ENCODE data around the gene THTPA. TPM values are rescaled to one million over a fixed set of nuclear protein-coding genes. Genes with fewer than 3 reads are reported as not detected.

The THTPA gene
- total RNA-seq, 3 donors from 2014 or later (not counting 1 experiment from before 2014, with no cell fraction given): 16.5 to 19.3 (median 19.1) TPM

- no peak overlapping the region for H3K27ac ChIP-seq (ENCODE audit: low read length)
- no peaks in the 10 kb centered on the region for H3K36me3 Mint-ChIP-seq
- no peak overlapping the region for H3K4me3 Mint-ChIP-seq
- H3K9me3 ChIP-seq (ENCODE audit: control insufficient read depth, insufficient read depth, low read length): no peaks in the 10 kb centered on the region
- WGBS (ENCODE audit: insufficient coverage): 86% methylated on average over 11 of the region's 12 CpGs
- no peaks in the 10 kb centered on the region for H3K27me3 ChIP-seq (ENCODE audit: control insufficient read depth, insufficient read depth, low read length)
- H3K4me1 Mint-ChIP-seq: no peaks in the 10 kb centered on the region
- no peak overlapping the region for H3K27ac Mint-ChIP-seq
- peaks cover 0 to 6% of the 10 kb centered on the region in 2 donors for H3K27me3 Mint-ChIP-seq (ENCODE audit: low read depth in 2 of 2)
- ATAC-seq: no peak
- no peaks in the 10 kb centered on the region for H3K9me3 Mint-ChIP-seq
- H3K4me1 ChIP-seq (ENCODE audit: control insufficient read depth, insufficient read depth, low read length): no peaks in the 10 kb centered on the region
- TF ChIP-seq, protein P1, sequence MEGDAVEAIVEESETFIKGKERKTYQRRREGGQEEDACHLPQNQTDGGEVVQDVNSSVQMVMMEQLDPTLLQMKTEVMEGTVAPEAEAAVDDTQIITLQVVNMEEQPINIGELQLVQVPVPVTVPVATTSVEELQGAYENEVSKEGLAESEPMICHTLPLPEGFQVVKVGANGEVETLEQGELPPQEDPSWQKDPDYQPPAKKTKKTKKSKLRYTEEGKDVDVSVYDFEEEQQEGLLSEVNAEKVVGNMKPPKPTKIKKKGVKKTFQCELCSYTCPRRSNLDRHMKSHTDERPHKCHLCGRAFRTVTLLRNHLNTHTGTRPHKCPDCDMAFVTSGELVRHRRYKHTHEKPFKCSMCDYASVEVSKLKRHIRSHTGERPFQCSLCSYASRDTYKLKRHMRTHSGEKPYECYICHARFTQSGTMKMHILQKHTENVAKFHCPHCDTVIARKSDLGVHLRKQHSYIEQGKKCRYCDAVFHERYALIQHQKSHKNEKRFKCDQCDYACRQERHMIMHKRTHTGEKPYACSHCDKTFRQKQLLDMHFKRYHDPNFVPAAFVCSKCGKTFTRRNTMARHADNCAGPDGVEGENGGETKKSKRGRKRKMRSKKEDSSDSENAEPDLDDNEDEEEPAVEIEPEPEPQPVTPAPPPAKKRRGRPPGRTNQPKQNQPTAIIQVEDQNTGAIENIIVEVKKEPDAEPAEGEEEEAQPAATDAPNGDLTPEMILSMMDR (IDR thresholded peaks at IDR 0.05): no peak
- no peaks in the 10 kb centered on the region for H3K36me3 ChIP-seq (ENCODE audit: control insufficient read depth, insufficient read depth, low read length)
- H3K4me3 ChIP-seq (ENCODE audit: low read length): no peak overlapping the region
- intact Hi-C loops (cut with micrococcal nuclease): no loop called here
- DNase-seq: no peak
Observed at GRCh38 chr14:23602181-23603095, 46.4 kb downstream of the THTPA start.

GRCh38 chr14:23603103-23603502 is 47.0 kb downstream of the THTPA start:
- H3K4me1 ChIP-seq (ENCODE audit: control insufficient read depth, insufficient read depth, low read length): no peaks in the 10 kb centered on the region
- Mint-ChIP-seq H3K9me3 (no peaks in the 10 kb centered on the region), H3K4me3 (no peak overlapping the region), H3K27me3 (ENCODE audit: low read depth in 2 of 2) (peaks cover 0 to 3% of the 10 kb centered on the region in 2 donors), H3K27ac (no peak overlapping the region), H3K36me3 (no peaks in the 10 kb centered on the region), H3K4me1 (no peaks in the 10 kb centered on the region)
- TF ChIP-seq, protein P1 (IDR thresholded peaks at IDR 0.05): no peak
- H3K27ac ChIP-seq (ENCODE audit: low read length): no peak overlapping the region
- H3K27me3 ChIP-seq (ENCODE audit: control insufficient read depth, insufficient read depth, low read length): no peaks in the 10 kb centered on the region
- H3K36me3 ChIP-seq (ENCODE audit: control insufficient read depth, insufficient read depth, low read length): no peaks in the 10 kb centered on the region
- ATAC-seq: no peak
- no peaks in the 10 kb centered on the region for H3K9me3 ChIP-seq (ENCODE audit: control insufficient read depth, insufficient read depth, low read length)
- no peak overlapping the region for H3K4me3 ChIP-seq (ENCODE audit: low read length)
- 82% methylated on average over 1 of the region's 2 CpGs for WGBS (ENCODE audit: insufficient coverage)
- DNase-seq: no peak
- intact Hi-C loops (cut with micrococcal nuclease): no loop called here

- Mint-ChIP-seq H3K4me1 (peaks cover 5% of the 10 kb centered on the region in 2 donors), H3K27ac (no peak overlapping the region), H3K36me3 (no peaks in the 10 kb centered on the region), H3K9me3 (peaks cover 0 to 3% of the 10 kb centered on the region in 2 donors), H3K4me3 (no peak overlapping the region), H3K27me3 (ENCODE audit: low read depth in 2 of 2) (peaks cover 0 to 3% of the 10 kb centered on the region in 2 donors)
- no peaks in the 10 kb centered on the region for H3K4me1 ChIP-seq (ENCODE audit: control insufficient read depth, insufficient read depth, low read length)
- no peaks in the 10 kb centered on the region for H3K9me3 ChIP-seq (ENCODE audit: control insufficient read depth, insufficient read depth, low read length)
- H3K27ac ChIP-seq (ENCODE audit: low read length): no peak overlapping the region
- no peak for ATAC-seq
- H3K27me3 ChIP-seq (ENCODE audit: control insufficient read depth, insufficient read depth, low read length): no peaks in the 10 kb centered on the region
- 100% methylated on average over 2 of the region's 2 CpGs for WGBS (ENCODE audit: insufficient coverage)
- no peak for DNase-seq
- no peaks in the 10 kb centered on the region for H3K36me3 ChIP-seq (ENCODE audit: control insufficient read depth, insufficient read depth, low read length)
- intact Hi-C loops (cut with micrococcal nuclease): no loop called here
- H3K4me3 ChIP-seq (ENCODE audit: low read length): no peak overlapping the region
- TF ChIP-seq, protein P1 (IDR thresholded peaks at IDR 0.05): no peak
Observed at GRCh38 chr14:23604148-23604547, 48.1 kb downstream of the THTPA start.

All from natural killer cell (primary cell).